Nephron (organoid): ENCODE results near the gene IL11RA.

Source experiments
- H3K27ac Mint-ChIP-seq, 3 experiments: 2 replicates each; pipeline ENCODE4 v1.8.0; 2020; ENCODE audit warnings: mixed read lengths in 3 of 3, mild to moderate bottlenecking in 2 of 3, moderate library complexity in 1 of 3
- H3K27me3 Mint-ChIP-seq: 2 replicates; pipeline ENCODE4 v1.8.0; 2021; ENCODE audit warnings: low read depth, mild to moderate bottlenecking, moderate library complexity, mixed read lengths
- H3K36me3 Mint-ChIP-seq: 2 replicates; pipeline ENCODE4 v1.8.0; 2020; ENCODE audit warnings: low read depth, mixed read lengths
- H3K4me1 Mint-ChIP-seq: 2 replicates; pipeline ENCODE4 v1.8.0; 2020; ENCODE audit warnings: mixed read lengths
- H3K4me3 Mint-ChIP-seq, 3 experiments: 2 replicates each; pipeline ENCODE4 v1.8.0; 2020; ENCODE audit warnings: mild to moderate bottlenecking in 3 of 3, mixed read lengths in 3 of 3, moderate library complexity in 2 of 3
- H3K9me3 Mint-ChIP-seq: 2 replicates; pipeline ENCODE4 v1.8.0; 2020; ENCODE audit warnings: mixed read lengths
- CTCF ChIP-seq, 3 experiments: fragments of 200-600 bp; sonication (generic); IDR thresholded peaks; one replicate each; pipeline ENCODE4 v1.5.0; 2021; ENCODE audit warnings: antibody characterized with exemption in 3 of 3; ENCODE audit not compliant: unreplicated experiment in 3 of 3

IL11RA gene

GRCh38 chr9:34628656-34629490 lies 23.1 kb upstream of the IL11RA start, which contains the start of gene ARID3C:
ARID3C (minus strand) TSS chr9:34629066; CDS start chr9:34628014, 1,052 bp downstream.
- no peak for TF ChIP-seq CTCF (IDR thresholded peaks at IDR 0.05; ENCODE audit: unreplicated experiment in 3 of 3)
- Mint-ChIP-seq H3K27me3 (peaks cover 83% of the 10 kb centered on the region), H3K9me3 (no peaks in the 10 kb centered on the region), H3K4me1 (peaks cover 11% of the 10 kb centered on the region), H3K36me3 (no peaks in the 10 kb centered on the region), H3K4me3 (peak within 1 kb of the TSS; percentile 78 to 80 (median 79)), H3K27ac (no peak within 1 kb of the TSS)

DNA sequence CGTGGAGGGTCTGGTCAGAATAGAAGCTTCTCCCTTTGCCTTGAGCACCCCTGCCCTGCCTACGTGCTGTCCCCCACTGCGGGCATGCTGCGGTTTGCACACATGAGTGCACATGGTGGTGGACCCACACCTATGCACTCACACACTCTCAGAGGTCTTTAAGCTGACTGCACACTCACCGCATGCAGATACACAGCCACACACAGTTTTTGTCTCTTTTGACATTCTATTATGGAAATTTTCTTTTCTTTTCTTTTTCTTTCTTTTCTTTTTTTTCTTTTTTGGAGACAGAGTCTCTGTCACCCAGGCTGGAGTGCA lies 22.5 kb upstream of the IL11RA start:
- Mint-ChIP-seq H3K4me1 (peaks cover 17% of the 10 kb centered on the region), H3K9me3 (no peaks in the 10 kb centered on the region), H3K27ac (no peak overlapping the region)

GRCh38 chr9:34630402-34631154 lies 21.4 kb upstream of the IL11RA start:
- peaks cover 23% of the 10 kb centered on the region for H3K4me1 Mint-ChIP-seq
- peaks cover 6% of the 10 kb centered on the region for H3K36me3 Mint-ChIP-seq

More for the DNA sequence above, 22.5 kb upstream of the IL11RA start:
- peaks cover 82% of the 10 kb centered on the region for H3K27me3 Mint-ChIP-seq
- H3K4me3 Mint-ChIP-seq, result peak overlapping the region; percentile 74 to 77 (median 77)
- H3K36me3 Mint-ChIP-seq, result peaks cover under 1% of the 10 kb centered on the region
- no peak for TF ChIP-seq CTCF (IDR thresholded peaks at IDR 0.05; ENCODE audit: unreplicated experiment in 3 of 3)

DNA sequence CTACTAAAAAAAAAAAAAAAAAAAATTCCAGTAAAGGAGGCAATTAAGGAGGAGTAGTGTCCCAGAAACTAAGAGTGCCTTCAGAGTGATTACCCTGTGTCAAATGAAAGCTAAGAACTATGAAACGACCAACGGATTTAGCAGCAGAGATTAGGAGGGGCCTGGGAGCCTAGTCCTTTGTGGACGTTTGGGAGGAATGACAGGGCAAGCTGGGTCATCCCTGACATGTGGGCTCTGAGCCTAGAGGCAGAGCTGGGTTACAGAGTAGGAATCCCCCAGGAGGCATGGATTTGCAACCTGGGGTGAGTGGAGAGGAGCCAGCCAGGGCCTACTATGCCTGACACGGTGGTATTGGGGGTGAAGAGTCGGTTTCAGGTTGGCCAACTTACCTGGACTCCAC lies 18.8 kb upstream of the IL11RA start:
- Mint-ChIP-seq H3K27me3 (peaks cover 49% of the 10 kb centered on the region), H3K9me3 (no peaks in the 10 kb centered on the region), H3K4me1 (peaks cover 31% of the 10 kb centered on the region), H3K36me3 (peaks cover 6% of the 10 kb centered on the region), H3K4me3 (no peak overlapping the region), H3K27ac (no peak overlapping the region)
- no peak for TF ChIP-seq CTCF (IDR thresholded peaks at IDR 0.05; ENCODE audit: unreplicated experiment in 3 of 3)

More at GRCh38 chr9:34630402-34631154, 21.4 kb upstream of the IL11RA start:
- Mint-ChIP-seq H3K4me3 (peak overlapping the region; percentile 48 to 77 (median 62)), H3K27me3 (peaks cover 75% of the 10 kb centered on the region), H3K27ac (no peak overlapping the region), H3K9me3 (no peaks in the 10 kb centered on the region)
- no peak for TF ChIP-seq CTCF (IDR thresholded peaks at IDR 0.05; ENCODE audit: unreplicated experiment in 3 of 3)

DNA sequence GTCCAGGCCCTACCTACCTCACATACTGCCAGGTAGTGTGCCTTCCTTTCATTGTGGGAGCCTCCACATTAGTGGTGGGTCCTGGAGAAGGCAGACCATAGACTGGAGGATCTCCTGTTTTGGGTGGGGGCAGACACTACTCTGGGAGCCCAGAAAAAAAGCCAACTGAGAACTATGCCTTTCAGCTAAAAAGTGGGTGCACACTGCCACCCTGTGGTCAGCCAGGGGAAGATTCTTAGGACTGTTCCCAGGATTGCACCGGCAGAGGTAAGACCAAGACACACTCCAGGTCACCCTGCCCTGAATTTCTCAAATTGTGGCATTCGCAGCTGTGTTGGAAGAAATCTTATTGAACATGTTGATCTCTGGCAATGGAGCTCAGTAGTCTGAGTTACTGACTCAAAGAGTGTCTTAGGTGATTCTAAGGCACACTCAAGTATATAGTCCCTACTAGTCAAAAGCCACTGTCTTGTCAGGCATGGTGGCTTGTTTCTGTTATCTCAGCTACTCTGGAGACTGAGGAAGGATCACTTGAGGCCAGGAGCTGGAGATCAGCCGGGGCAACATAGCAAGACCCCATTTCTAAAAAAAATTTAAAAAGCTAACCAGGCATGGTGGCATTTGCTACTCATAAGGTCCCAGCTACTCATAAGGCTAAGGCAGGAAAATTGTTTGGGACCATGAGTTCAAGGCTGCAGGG lies 18.0 kb upstream of the IL11RA start:
- peak; percentile 81 to 90 (median 83) for TF ChIP-seq CTCF (IDR thresholded peaks at IDR 0.05; ENCODE audit: unreplicated experiment in 3 of 3)
- Mint-ChIP-seq H3K9me3 (no peaks in the 10 kb centered on the region), H3K4me1 (peaks cover 31% of the 10 kb centered on the region), H3K4me3 (peak overlapping the region; percentile 37 to 72 (median 72)), H3K27me3 (peaks cover 42% of the 10 kb centered on the region), H3K36me3 (peaks cover 6% of the 10 kb centered on the region), H3K27ac (peak overlapping the region in 2 of 3 experiments; percentile 49 to 59)
